Measurements from ENCODE around the gene ACTN1. TPM values are rescaled to one million over a fixed set of nuclear protein-coding genes. Genes with fewer than 3 reads are reported as not detected.

The ACTN1 gene
- total and polyA plus RNA-seq, 5 experiments from 2014 or later, result 144 to 436 (median 333) TPM

GRCh38 chr14:68939181-68939892 lies 39.8 kb downstream of the ACTN1 start:
- peak overlapping the region; percentile 78 to 99 (median 92) for H3K27ac Mint-ChIP-seq
- H3K36me3 Mint-ChIP-seq, result peaks cover 0 to 37% (median 0%) of the 10 kb centered on the region in 3 donors
- no peaks in the 10 kb centered on the region for H3K27me3 Mint-ChIP-seq
- peak in 1 of 10 donors; percentile 29 for DNase-seq
- POLR2A ChIA-PET, result interaction anchor here (1.3 to 26.6 kb wide), 9 partner anchors 9 to 47 kb away, joined by 3 to 469 read pairs (median 8); partner anchors contain the start of gene ACTN1
- H3K9me3 Mint-ChIP-seq, result no peaks in the 10 kb centered on the region
- peak; percentile 56 to 68 for ATAC-seq
- H3K4me1 Mint-ChIP-seq, result peaks cover 49 to 99% (median 89%) of the 10 kb centered on the region in 4 donors
- peak overlapping the region; percentile 16 to 83 (median 62) for H3K4me3 Mint-ChIP-seq

GRCh38 chr14:68938271-68939150 lies 40.6 kb downstream of the ACTN1 start:
- DNase-seq, result no peak
- H3K36me3 Mint-ChIP-seq, result peaks cover 0 to 45% (median 0%) of the 10 kb centered on the region in 3 donors
- peak overlapping the region; percentile 26 to 83 (median 66) for H3K4me3 Mint-ChIP-seq
- no peaks in the 10 kb centered on the region for H3K27me3 Mint-ChIP-seq
- H3K27ac Mint-ChIP-seq, result peak overlapping the region; percentile 78 to 99 (median 92)
- POLR2A ChIA-PET, result interaction anchor here (1.0 to 26.6 kb wide), 9 partner anchors 9 to 48 kb away, joined by 3 to 469 read pairs (median 8); partner anchors contain the start of gene ACTN1
- ATAC-seq, result peak in 1 of 2 donors; percentile 9
- H3K4me1 Mint-ChIP-seq, result peaks cover 52 to 99% (median 92%) of the 10 kb centered on the region in 4 donors
- no peaks in the 10 kb centered on the region for H3K9me3 Mint-ChIP-seq

DNA sequence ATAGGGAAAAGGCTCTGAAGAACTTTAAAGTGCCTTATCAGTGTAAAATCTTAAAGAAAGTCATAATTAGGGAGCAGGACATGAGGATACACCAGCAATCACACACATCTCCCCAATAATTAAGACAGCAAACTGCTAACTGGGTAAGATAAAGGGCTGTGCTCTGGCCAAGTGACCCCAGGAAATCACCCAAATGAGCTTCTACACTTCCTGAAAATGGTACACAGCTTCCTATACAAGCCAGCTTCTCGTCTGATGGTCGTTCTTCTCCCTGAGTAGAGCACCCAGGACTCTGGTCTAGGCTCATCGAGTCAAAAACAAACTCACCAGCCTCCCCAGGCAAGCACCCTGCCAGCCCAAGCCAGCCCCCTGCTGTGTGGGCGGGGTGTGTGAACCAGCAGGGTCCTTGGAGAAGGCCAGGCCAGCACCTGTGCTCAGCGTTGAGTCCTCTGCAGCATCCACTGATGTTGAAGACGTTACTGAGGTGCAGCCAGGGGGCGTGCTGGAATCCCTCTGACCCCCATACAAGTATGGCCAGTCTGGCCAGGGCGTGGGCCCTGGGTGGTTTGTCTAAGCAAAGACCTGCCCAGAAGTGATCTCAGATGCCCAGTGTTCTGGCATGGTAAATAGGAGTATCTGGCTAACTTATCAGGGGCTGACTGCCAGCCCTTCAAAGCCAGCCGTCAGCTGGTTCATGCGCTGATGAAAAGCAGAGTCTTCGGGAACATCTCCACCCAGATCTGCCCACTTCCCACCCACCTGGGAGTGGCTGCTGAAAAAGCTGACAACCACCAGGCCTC lies 41.4 kb downstream of the ACTN1 start:
- Mint-ChIP-seq H3K36me3 (peaks cover 0 to 43% (median 0%) of the 10 kb centered on the region in 3 donors), H3K4me1 (peaks cover 49 to 98% (median 91%) of the 10 kb centered on the region in 4 donors), H3K4me3 (peak overlapping the region; percentile 15 to 83 (median 66)), H3K9me3 (no peaks in the 10 kb centered on the region), H3K27me3 (no peaks in the 10 kb centered on the region), H3K27ac (peak overlapping the region; percentile 78 to 99 (median 92))
- POLR2A ChIA-PET, result interaction anchor here (0.7 to 26.6 kb wide), 8 partner anchors 9 to 46 kb away, joined by 3 to 469 read pairs (median 6); partner anchors contain the start of gene ACTN1
- peak; percentile 57 to 61 for ATAC-seq
- peak in 5 of 10 donors; percentile 22 to 49 (median 41) for DNase-seq

DNA sequence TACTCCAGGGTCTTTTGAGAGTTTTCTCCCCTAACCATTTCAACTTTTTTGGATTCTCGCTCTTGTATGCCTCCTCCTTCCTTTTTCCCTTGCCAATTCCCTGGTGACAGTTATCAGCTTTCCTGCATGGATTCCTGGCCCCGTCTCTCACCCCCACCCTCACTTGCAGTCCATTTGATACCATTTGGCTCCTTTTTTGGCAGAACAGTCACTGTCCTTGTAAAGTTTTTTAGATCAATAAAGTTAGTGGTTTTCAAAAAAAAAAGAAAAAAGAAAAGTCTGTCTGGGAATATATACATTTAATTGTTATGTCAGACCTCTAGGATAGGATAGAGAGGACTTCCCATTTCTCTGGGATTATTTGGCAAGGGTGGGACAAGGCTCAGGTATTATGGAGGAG lies 42.1 kb downstream of the ACTN1 start:
- ATAC-seq (no peak), DNase-seq (no peak)
- H3K27me3 Mint-ChIP-seq, result no peaks in the 10 kb centered on the region
- peak overlapping the region in 9 of 10 donors; percentile 86 to 99 (median 90) for H3K27ac Mint-ChIP-seq
- H3K4me3 Mint-ChIP-seq, result peak overlapping the region in 8 of 10 donors; percentile 16 to 65 (median 50)
- POLR2A ChIA-PET, result interaction anchor here (0.7 to 26.6 kb wide), 5 partner anchors 9 to 40 kb away, joined by 3 to 469 read pairs (median 18); partner anchors contain the start of gene ACTN1
- peaks cover 0 to 42% (median 0%) of the 10 kb centered on the region in 3 donors for H3K36me3 Mint-ChIP-seq
- H3K4me1 Mint-ChIP-seq, result peaks cover 49 to 97% (median 91%) of the 10 kb centered on the region in 4 donors
- no peaks in the 10 kb centered on the region for H3K9me3 Mint-ChIP-seq

DNA sequence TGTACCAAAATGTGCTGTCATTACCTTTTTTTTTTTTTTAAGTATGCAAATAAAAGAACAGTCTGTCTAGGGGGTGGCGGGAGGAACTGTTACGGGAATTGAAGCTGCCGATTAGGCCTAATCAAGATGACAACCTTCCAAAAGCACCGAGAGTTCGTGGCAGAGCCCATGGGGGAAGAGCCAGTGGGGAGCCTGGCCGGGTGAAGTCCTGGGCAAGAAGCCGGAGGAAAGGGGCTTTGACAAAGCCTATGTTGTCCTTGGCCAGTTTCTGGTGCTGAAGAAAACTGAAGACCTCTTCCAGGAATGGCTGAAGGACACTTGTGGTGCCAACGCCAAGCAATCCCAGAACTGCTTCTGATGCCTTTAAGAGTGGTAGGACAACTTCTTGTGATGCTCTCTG lies 42.6 kb downstream of the ACTN1 start:
- Mint-ChIP-seq H3K36me3 (peaks cover 0 to 41% (median 0%) of the 10 kb centered on the region in 3 donors), H3K27ac (peak overlapping the region; percentile 63 to 99 (median 88)), H3K4me1 (peaks cover 47 to 97% (median 91%) of the 10 kb centered on the region in 4 donors), H3K4me3 (peak overlapping the region in 6 of 10 donors; percentile 18 to 65 (median 52)), H3K27me3 (no peaks in the 10 kb centered on the region), H3K9me3 (no peaks in the 10 kb centered on the region)
- ATAC-seq, result no peak
- POLR2A ChIA-PET, result interaction anchor here (0.7 to 26.6 kb wide), 4 partner anchors 9 to 41 kb away, joined by 3 to 469 read pairs (median 44); partner anchors contain the start of gene ACTN1
- no peak for DNase-seq

GRCh38 chr14:68935761-68936214 lies 43.3 kb downstream of the ACTN1 start:
- Mint-ChIP-seq H3K9me3 (no peaks in the 10 kb centered on the region), H3K36me3 (peaks cover 0 to 47% (median 0%) of the 10 kb centered on the region in 3 donors), H3K27ac (peak overlapping the region; percentile 63 to 99 (median 88)), H3K4me1 (peaks cover 51 to 97% (median 91%) of the 10 kb centered on the region in 4 donors), H3K27me3 (no peaks in the 10 kb centered on the region), H3K4me3 (peak overlapping the region in 5 of 10 donors; percentile 2 to 59 (median 49))
- POLR2A ChIA-PET, result interaction anchor here (0.6 to 26.6 kb wide), 4 partner anchors 12 to 41 kb away, joined by 3 to 469 read pairs (median 44); partner anchors contain the start of gene ACTN1
- no peak for ATAC-seq
- DNase-seq, result no peak

DNA sequence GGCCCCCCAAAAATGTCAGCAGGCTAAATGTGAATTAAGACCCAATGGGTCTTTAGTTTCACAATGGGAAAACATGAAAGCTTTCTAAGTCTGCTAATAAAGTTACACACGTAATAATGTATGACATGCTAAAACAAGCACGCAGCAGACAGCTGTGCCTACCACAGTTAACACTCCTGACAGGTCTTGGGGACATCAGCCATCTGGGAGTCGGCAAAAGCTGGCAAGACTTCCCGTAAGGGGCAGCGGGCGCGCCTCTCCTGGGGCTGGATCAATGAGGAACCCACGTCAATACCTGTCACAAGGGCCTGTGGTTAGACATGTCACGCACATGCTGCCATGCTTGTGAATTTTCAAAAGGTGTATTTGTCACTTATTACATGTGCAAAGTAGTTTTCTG lies 45.0 kb downstream of the ACTN1 start:
- H3K27me3 Mint-ChIP-seq, result no peaks in the 10 kb centered on the region
- H3K4me3 Mint-ChIP-seq, result peak overlapping the region in 5 of 10 donors; percentile 4 to 54 (median 35)
- ATAC-seq, result peak in 1 of 2 donors; percentile 31
- DNase-seq, result peak in 4 of 10 donors; percentile 31 to 40 (median 34)
- peak overlapping the region; percentile 5 to 99 (median 85) for H3K27ac Mint-ChIP-seq
- POLR2A ChIA-PET, result interaction anchor here (0.7 kb wide), 1 partner anchor 48 kb away, joined by 3 read pairs; no protein-coding TSS in a partner anchor
- H3K36me3 Mint-ChIP-seq, result peaks cover 0 to 50% (median 0%) of the 10 kb centered on the region in 3 donors
- no peaks in the 10 kb centered on the region for H3K9me3 Mint-ChIP-seq
- H3K4me1 Mint-ChIP-seq, result peaks cover 51 to 95% (median 90%) of the 10 kb centered on the region in 4 donors

- H3K4me1 Mint-ChIP-seq, result peaks cover 54 to 95% (median 90%) of the 10 kb centered on the region in 4 donors
- POLR2A ChIA-PET, result interaction anchor here (0.6 to 1.3 kb wide), 8 partner anchors 11 to 140 kb away, joined by 3 to 6 read pairs (median 4); partner anchors contain the start of gene ZFP36L1
- DNase-seq, result peak in 1 of 10 donors; percentile 33
- peak overlapping the region in 7 of 10 donors; percentile 7 to 60 (median 40) for H3K4me3 Mint-ChIP-seq
- no peaks in the 10 kb centered on the region for H3K9me3 Mint-ChIP-seq
- ATAC-seq, result peak in 1 of 2 donors; percentile 38
- no peaks in the 10 kb centered on the region for H3K27me3 Mint-ChIP-seq
- H3K27ac Mint-ChIP-seq, result peak overlapping the region; percentile 59 to 95 (median 82)
- peaks cover 0 to 52% (median 0%) of the 10 kb centered on the region in 3 donors for H3K36me3 Mint-ChIP-seq
Measured at GRCh38 chr14:68932686-68933085, 46.4 kb downstream of the ACTN1 start.

DNA sequence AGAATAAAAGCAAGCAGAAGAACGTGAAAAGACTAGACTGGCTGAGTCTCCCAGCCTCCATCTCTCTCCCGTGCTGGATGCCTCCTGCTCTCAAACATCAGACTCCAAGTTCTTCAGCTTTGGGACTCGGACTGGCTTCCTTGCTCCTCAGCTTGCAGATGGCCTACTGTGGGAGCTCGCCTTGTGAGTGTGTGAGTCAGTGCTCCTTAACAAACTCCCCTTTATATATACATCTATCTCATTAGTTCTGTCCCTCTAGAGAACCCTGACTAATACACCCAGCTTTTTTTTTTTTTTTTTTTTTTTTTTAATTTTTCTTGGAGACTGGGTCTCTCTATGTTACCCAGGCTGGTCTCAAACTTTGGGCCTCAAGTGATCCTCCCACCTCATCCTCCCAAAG lies 46.9 kb downstream of the ACTN1 start:
- Mint-ChIP-seq H3K27ac (peak overlapping the region; percentile 60 to 95 (median 86)), H3K9me3 (no peaks in the 10 kb centered on the region), H3K36me3 (peaks cover 0 to 54% (median under 1%) of the 10 kb centered on the region in 3 donors), H3K4me3 (peak overlapping the region in 7 of 10 donors; percentile 36 to 74 (median 50)), H3K4me1 (peaks cover 54 to 95% (median 89%) of the 10 kb centered on the region in 4 donors), H3K27me3 (no peaks in the 10 kb centered on the region)
- DNase-seq (no peak), ATAC-seq (peak in 1 of 2 donors; percentile 3)
- POLR2A ChIA-PET, result interaction anchor here (0.7 to 1.3 kb wide), 7 partner anchors 13 to 37 kb away, joined by 3 to 6 read pairs (median 4); no protein-coding TSS in a partner anchor

DNA sequence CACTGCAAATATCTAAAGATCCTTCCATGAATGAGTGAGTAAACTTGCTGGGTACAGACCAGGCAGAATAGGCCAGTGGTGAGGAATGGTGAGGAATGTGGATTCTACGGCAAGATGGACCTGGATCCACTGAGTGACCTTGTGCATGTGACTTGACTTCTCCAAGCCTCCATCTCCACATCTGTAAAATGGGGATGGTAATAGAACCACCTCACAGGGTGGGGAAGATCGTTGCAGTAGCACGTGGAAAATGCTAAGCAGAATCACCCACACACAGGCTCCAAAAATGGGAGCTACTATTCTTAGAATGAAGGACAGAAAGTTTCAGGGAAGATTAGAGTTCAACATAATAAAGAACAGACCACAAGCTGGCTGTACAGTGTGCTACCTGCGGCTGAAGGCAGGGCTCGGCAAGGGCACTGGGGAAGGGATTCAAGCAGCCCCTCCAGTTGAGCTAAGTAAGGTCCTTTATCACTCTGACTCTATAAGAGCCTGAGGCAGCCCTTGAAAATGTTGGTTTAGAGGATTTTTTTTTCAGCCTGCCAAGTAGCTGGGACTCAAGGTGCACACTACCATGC lies 47.5 kb downstream of the ACTN1 start:
- peak overlapping the region; percentile 60 to 95 (median 86) for H3K27ac Mint-ChIP-seq
- peaks cover 55 to 95% (median 88%) of the 10 kb centered on the region in 4 donors for H3K4me1 Mint-ChIP-seq

More for the DNA sequence above, 47.5 kb downstream of the ACTN1 start:
- POLR2A ChIA-PET, result interaction anchor here (0.6 to 1.3 kb wide), 6 partner anchors 14 to 37 kb away, joined by 3 to 6 read pairs (median 3); no protein-coding TSS in a partner anchor
- H3K27me3 Mint-ChIP-seq, result no peaks in the 10 kb centered on the region
- peak overlapping the region in 8 of 10 donors; percentile 5 to 74 (median 54) for H3K4me3 Mint-ChIP-seq
- no peak for ATAC-seq
- H3K9me3 Mint-ChIP-seq, result peaks cover 0 to 5% (median 1%) of the 10 kb centered on the region in 9 donors
- peaks cover 0 to 58% (median 7%) of the 10 kb centered on the region in 3 donors for H3K36me3 Mint-ChIP-seq
- peak in 1 of 10 donors; percentile 14 for DNase-seq
